Measurements from ENCODE around the gene BPIFB6.

The BPIFB6 gene

GRCh38 chr20:33064572-33065287, 33.3 kb downstream of the BPIFB6 start:
- TF ChIP-seq CTCF (IDR thresholded peaks at IDR 0.05; ENCODE audit: low read length, missing control alignments), result no peak
- no peak for DNase-seq (ENCODE audit: low read depth)
- no peak overlapping the region for H3K4me3 ChIP-seq (replicated peaks; ENCODE audit: low read depth, low read length)

- DNase-seq (ENCODE audit: low read depth), result no peak
- no peak for TF ChIP-seq CTCF (IDR thresholded peaks at IDR 0.05; ENCODE audit: low read length, missing control alignments)
- no peak overlapping the region for H3K4me3 ChIP-seq (replicated peaks; ENCODE audit: low read depth, low read length)
Observed at GRCh38 chr20:33065785-33066184, 34.3 kb downstream of the BPIFB6 start.

DNA sequence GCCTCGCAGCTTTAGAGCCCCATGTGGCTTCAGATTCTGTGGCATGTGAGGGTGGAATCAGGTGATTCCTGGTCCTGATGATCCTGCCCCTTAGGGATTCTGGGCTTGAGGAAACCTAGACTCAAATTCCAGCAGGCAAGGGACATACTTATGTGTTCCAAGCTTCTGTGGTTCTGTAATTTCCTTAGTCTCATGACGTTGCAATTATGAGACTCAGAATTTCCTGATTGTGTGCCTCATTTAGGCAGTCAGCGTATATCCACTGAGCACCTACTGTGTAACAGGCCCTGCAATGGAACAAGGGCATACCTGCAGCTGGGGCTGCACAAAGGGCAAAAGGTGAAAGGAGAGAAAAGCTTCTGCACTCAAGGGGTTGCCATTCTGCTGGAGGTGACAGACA, 36.4 kb downstream of the BPIFB6 start:
- no peak for DNase-seq (ENCODE audit: low read depth)
- TF ChIP-seq CTCF (IDR thresholded peaks at IDR 0.05; ENCODE audit: low read length, missing control alignments), result no peak
- H3K4me3 ChIP-seq (replicated peaks; ENCODE audit: low read depth, low read length), result no peak overlapping the region

DNA sequence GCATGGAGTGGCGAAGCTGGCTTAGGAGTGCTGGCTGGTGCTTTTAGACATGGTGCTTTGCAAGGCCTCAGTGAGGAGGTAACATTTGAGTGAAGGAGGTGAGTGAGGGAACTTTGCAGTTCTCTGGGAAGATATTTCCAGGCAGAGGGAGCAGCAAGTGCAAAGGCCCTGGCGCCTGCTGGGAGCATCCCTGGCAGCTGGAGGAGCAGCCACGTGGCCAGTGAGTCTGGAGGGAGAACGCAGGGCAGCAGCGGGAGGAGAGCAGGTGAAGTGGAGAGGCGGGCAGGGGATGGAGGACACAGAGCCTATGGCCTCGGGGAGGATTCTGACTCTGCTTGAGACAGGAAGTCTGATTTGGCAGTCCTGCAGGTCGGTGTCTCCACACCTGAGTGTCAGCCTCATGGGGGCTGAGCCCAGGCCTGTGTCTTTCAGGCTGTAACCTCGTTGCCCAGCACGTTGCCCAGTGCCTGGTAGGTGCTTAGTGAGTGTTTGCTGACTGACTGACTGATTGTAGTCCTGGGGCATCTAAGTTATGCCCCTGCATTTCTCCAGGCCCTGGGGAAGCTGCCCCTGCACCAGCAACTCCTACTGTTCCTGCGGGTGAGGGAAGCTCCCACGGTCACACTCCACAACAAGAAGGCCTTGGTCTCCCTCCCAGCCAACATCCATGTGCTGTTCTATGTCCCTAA, 36.9 kb downstream of the BPIFB6 start:
- DNase-seq (ENCODE audit: low read depth), result no peak
- H3K4me3 ChIP-seq (replicated peaks; ENCODE audit: low read depth, low read length), result no peak overlapping the region
- no peak for TF ChIP-seq CTCF (IDR thresholded peaks at IDR 0.05; ENCODE audit: low read length, missing control alignments)

DNA sequence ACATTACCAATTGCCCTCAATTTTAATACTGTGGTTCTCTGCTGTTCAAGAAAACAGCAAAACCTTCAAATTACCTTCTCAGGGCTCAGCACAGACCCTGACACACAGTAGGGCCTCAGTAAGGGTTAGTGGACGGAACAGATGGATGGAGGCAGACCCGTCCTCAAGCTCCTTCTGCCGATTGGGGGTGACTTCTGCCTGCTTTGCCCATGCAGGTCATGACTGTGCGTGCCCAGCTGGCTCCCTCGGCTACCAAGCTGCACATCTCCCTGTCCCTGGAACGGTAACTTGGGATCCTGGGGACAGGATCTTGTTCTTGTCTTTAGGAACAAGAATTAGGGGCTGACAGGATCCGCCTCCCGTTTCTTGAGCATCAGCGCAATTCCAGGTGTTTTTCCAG, 38.2 kb downstream of the BPIFB6 start:
- no peak for DNase-seq (ENCODE audit: low read depth)
- TF ChIP-seq CTCF (IDR thresholded peaks at IDR 0.05; ENCODE audit: low read length, missing control alignments), result no peak
- no peak overlapping the region for H3K4me3 ChIP-seq (replicated peaks; ENCODE audit: low read depth, low read length)

- DNase-seq (ENCODE audit: low read depth), result no peak
- TF ChIP-seq CTCF (IDR thresholded peaks at IDR 0.05; ENCODE audit: low read length, missing control alignments), result no peak
- no peak overlapping the region for H3K4me3 ChIP-seq (replicated peaks; ENCODE audit: low read depth, low read length)
Observed at GRCh38 chr20:33070111-33071053, 38.9 kb downstream of the BPIFB6 start.
